ENCODE measurements around the gene ZGPAT. TPM values are rescaled to one million over a fixed set of nuclear protein-coding genes. Genes with fewer than 3 reads are reported as not detected.

ZGPAT gene
- total RNA-seq, 1 experiment from 2014 or later, result 37.9 TPM

- ChIA-PET CTCF (no interaction called here), POLR2A (ENCODE audit: unreplicated experiment) (no interaction called here)
- no TSS peak for BruUV-seq (replicated peaks)
- Histone ChIP-seq H3K4me2 (ENCODE audit: low read length) (no peak overlapping the region), H3K9ac (ENCODE audit: low read length) (no peak overlapping the region), H3K36me3 (ENCODE audit: low read depth, low read length) (no peaks in the 10 kb centered on the region), H3K4me3 (ENCODE audit: low read length) (no peak overlapping the region), H3K27ac (ENCODE audit: low read length) (no peak overlapping the region), H3K4me1 (ENCODE audit: insufficient read depth, low read length) (peaks cover 13% of the 10 kb centered on the region), H3K9me2 (replicated peaks; ENCODE audit: low read length) (no peaks in the 10 kb centered on the region), H3K9me3 (ENCODE audit: low read length) (no peaks in the 10 kb centered on the region), H3K27me3 (ENCODE audit: low read length) (no peaks in the 10 kb centered on the region), H3F3A (ENCODE audit: low read length, unreplicated experiment) (no peaks in the 10 kb centered on the region), H3K79me2 (ENCODE audit: low read length) (no peaks in the 10 kb centered on the region), H2AFZ (ENCODE audit: low read length) (no peak overlapping the region), H4K20me1 (ENCODE audit: low read length) (no peaks in the 10 kb centered on the region)
- TF ChIP-seq EZH2phosphoT487 (IDR thresholded peaks at IDR 0.05; ENCODE audit: borderline replicate concordance, low read length) (no peak), EZH2 (IDR thresholded peaks at IDR 0.05; ENCODE audit: low read length, unreplicated experiment) (no peak), CTCF (conservative IDR thresholded peaks at IDR 0.05; ENCODE audit: low read depth, low read length) (no peak)
- ATAC-seq (no peak), DNase-seq (no peak)
- intact Hi-C loops (cut with micrococcal nuclease), result no loop called here
Observed at GRCh38 chr20:63771046-63771707, 63.3 kb downstream of the ZGPAT start.

- Histone ChIP-seq H3K4me3 (ENCODE audit: low read length) (no peak overlapping the region), H3K4me2 (ENCODE audit: low read length) (peak overlapping the region; percentile 41), H3F3A (ENCODE audit: low read length, unreplicated experiment) (no peaks in the 10 kb centered on the region), H3K4me1 (ENCODE audit: insufficient read depth, low read length) (peaks cover 17% of the 10 kb centered on the region), H3K9me3 (ENCODE audit: low read length) (no peaks in the 10 kb centered on the region), H3K9me2 (replicated peaks; ENCODE audit: low read length) (no peaks in the 10 kb centered on the region), H3K79me2 (ENCODE audit: low read length) (no peaks in the 10 kb centered on the region), H3K27me3 (ENCODE audit: low read length) (no peaks in the 10 kb centered on the region), H3K27ac (ENCODE audit: low read length) (0 out of 2 replicates have a peak overlapping the region, but pooled peaks have one; percentile 28), H3K36me3 (ENCODE audit: low read depth, low read length) (no peaks in the 10 kb centered on the region), H4K20me1 (ENCODE audit: low read length) (no peaks in the 10 kb centered on the region), H3K9ac (ENCODE audit: low read length) (no peak overlapping the region), H2AFZ (ENCODE audit: low read length) (peak overlapping the region; percentile 73)
- TF ChIP-seq CTCF (conservative IDR thresholded peaks at IDR 0.05; ENCODE audit: low read depth, low read length) (no peak), EZH2phosphoT487 (IDR thresholded peaks at IDR 0.05; ENCODE audit: borderline replicate concordance, low read length) (no peak), EZH2 (IDR thresholded peaks at IDR 0.05; ENCODE audit: low read length, unreplicated experiment) (no peak)
- ChIA-PET POLR2A (ENCODE audit: unreplicated experiment) (no interaction called here), CTCF (interaction anchor here (0.6 kb wide), 2 partner anchors 13 to 25 kb away, joined by 3 to 7 read pairs; no protein-coding TSS in a partner anchor)
- peak; percentile 44 for ATAC-seq
- intact Hi-C loops (cut with micrococcal nuclease), result no loop called here
- peak; percentile 55 for DNase-seq
- no TSS peak for BruUV-seq (replicated peaks)
Observed at GRCh38 chr20:63772781-63773518, 65.1 kb downstream of the ZGPAT start.
